GM23338 (cell line): Measurements from ENCODE around the gene ATP6V0E2.

ENCODE experiments used
- CREB1 ChIP-seq: fragments of 250-450 bp; sonication (Bioruptor Pico); IDR thresholded peaks from 2 replicates; pipeline ENCODE4 v1.5.0; 2020; ENCODE audit warnings: low read depth, mild to moderate bottlenecking, moderate library complexity
- EZH2 ChIP-seq: fragments of 200-600 bp; sonication (generic); IDR thresholded peaks from one replicate; pipeline ENCODE4 v1.8.0; 2017; ENCODE audit warnings: antibody characterized with exemption, mild to moderate bottlenecking, low read depth; ENCODE audit not compliant: unreplicated experiment
- EZH2phosphoT487 ChIP-seq: fragments of 200-600 bp; sonication (generic); IDR thresholded peaks from one replicate; pipeline ENCODE4 v1.8.1; 2018; ENCODE audit warnings: antibody characterized with exemption; ENCODE audit not compliant: unreplicated experiment
- JUNB ChIP-seq: IDR thresholded peaks from one replicate; pipeline ENCODE4 v1.6.1; 2016; ENCODE audit warnings: antibody characterized with exemption; ENCODE audit not compliant: unreplicated experiment
- NANOG ChIP-seq: IDR thresholded peaks from 2 replicates; pipeline ENCODE4 v1.6.1; 2016; ENCODE audit warnings: antibody characterized with exemption, borderline replicate concordance
- POLR2AphosphoS5 ChIP-seq: IDR thresholded peaks from 2 replicates; pipeline ENCODE4 v1.6.1; 2016; ENCODE audit warnings: antibody characterized with exemption, low read depth
- STAT1 ChIP-seq: IDR thresholded peaks from one replicate; pipeline ENCODE4 v1.6.1; 2016; ENCODE audit warnings: antibody characterized with exemption; ENCODE audit not compliant: unreplicated experiment
- ZNF114 ChIP-seq: fragments of 250-450 bp; sonication (Bioruptor Pico); IDR thresholded peaks from 2 replicates; pipeline ENCODE4 v1.5.0; 2020; ENCODE audit warnings: mild to moderate bottlenecking, moderate library complexity
- ZNF331 ChIP-seq: fragments of 250-450 bp; sonication (Bioruptor Pico); IDR thresholded peaks from 2 replicates; pipeline ENCODE4 v1.5.0; 2020; ENCODE audit warnings: low read depth, mild to moderate bottlenecking, moderate library complexity
- ZNF462 ChIP-seq: fragments of 250-450 bp; sonication (Bioruptor Pico); IDR thresholded peaks from 2 replicates; pipeline ENCODE4 v1.5.0; 2020; ENCODE audit warnings: mild to moderate bottlenecking, moderate library complexity
- TF ChIP-seq, protein P1 (sequence below), 2 experiments: fragments of 200-600 bp in 1 of 2; sonication (generic) in 1 of 2; conservative IDR thresholded peaks; 2 replicates each; pipeline versions ENCODE4 v1.5.1 to v1.6.1; 2016 to 2017; ENCODE audit warnings: antibody characterized with exemption in 2 of 2, low read depth in 2 of 2, mild to moderate bottlenecking in 2 of 2, moderate library complexity in 1 of 2
- TF ChIP-seq, protein P2 (sequence below): IDR thresholded peaks from 2 replicates; pipeline ENCODE4 v1.6.1; 2016; ENCODE audit warnings: antibody characterized with exemption
- TF ChIP-seq, protein P3 (sequence below): IDR thresholded peaks from one replicate; pipeline ENCODE4 v1.6.1; 2018; ENCODE audit warnings: antibody characterized with exemption; ENCODE audit not compliant: unreplicated experiment

GRCh38 chr7:149825567-149826343 lies 48.0 kb upstream of the ATP6V0E2 start:
- TF ChIP-seq, protein P1, sequence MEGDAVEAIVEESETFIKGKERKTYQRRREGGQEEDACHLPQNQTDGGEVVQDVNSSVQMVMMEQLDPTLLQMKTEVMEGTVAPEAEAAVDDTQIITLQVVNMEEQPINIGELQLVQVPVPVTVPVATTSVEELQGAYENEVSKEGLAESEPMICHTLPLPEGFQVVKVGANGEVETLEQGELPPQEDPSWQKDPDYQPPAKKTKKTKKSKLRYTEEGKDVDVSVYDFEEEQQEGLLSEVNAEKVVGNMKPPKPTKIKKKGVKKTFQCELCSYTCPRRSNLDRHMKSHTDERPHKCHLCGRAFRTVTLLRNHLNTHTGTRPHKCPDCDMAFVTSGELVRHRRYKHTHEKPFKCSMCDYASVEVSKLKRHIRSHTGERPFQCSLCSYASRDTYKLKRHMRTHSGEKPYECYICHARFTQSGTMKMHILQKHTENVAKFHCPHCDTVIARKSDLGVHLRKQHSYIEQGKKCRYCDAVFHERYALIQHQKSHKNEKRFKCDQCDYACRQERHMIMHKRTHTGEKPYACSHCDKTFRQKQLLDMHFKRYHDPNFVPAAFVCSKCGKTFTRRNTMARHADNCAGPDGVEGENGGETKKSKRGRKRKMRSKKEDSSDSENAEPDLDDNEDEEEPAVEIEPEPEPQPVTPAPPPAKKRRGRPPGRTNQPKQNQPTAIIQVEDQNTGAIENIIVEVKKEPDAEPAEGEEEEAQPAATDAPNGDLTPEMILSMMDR (conservative IDR thresholded peaks at IDR 0.05; ENCODE audit: low read depth in 2 of 2), result no peak
- TF ChIP-seq EZH2 (no peak), CREB1 (CRISPR knock-in tag) (no peak), EZH2phosphoT487 (no peak), POLR2AphosphoS5 (no peak), ZNF114 (CRISPR knock-in tag) (no peak), NANOG (no peak), ZNF331 (no peak), JUNB (no peak), ZNF462 (CRISPR knock-in tag) (no peak), STAT1 (no peak)
- TF ChIP-seq, protein P2, sequence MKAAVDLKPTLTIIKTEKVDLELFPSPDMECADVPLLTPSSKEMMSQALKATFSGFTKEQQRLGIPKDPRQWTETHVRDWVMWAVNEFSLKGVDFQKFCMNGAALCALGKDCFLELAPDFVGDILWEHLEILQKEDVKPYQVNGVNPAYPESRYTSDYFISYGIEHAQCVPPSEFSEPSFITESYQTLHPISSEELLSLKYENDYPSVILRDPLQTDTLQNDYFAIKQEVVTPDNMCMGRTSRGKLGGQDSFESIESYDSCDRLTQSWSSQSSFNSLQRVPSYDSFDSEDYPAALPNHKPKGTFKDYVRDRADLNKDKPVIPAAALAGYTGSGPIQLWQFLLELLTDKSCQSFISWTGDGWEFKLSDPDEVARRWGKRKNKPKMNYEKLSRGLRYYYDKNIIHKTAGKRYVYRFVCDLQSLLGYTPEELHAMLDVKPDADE, result no peak
- TF ChIP-seq, protein P3, sequence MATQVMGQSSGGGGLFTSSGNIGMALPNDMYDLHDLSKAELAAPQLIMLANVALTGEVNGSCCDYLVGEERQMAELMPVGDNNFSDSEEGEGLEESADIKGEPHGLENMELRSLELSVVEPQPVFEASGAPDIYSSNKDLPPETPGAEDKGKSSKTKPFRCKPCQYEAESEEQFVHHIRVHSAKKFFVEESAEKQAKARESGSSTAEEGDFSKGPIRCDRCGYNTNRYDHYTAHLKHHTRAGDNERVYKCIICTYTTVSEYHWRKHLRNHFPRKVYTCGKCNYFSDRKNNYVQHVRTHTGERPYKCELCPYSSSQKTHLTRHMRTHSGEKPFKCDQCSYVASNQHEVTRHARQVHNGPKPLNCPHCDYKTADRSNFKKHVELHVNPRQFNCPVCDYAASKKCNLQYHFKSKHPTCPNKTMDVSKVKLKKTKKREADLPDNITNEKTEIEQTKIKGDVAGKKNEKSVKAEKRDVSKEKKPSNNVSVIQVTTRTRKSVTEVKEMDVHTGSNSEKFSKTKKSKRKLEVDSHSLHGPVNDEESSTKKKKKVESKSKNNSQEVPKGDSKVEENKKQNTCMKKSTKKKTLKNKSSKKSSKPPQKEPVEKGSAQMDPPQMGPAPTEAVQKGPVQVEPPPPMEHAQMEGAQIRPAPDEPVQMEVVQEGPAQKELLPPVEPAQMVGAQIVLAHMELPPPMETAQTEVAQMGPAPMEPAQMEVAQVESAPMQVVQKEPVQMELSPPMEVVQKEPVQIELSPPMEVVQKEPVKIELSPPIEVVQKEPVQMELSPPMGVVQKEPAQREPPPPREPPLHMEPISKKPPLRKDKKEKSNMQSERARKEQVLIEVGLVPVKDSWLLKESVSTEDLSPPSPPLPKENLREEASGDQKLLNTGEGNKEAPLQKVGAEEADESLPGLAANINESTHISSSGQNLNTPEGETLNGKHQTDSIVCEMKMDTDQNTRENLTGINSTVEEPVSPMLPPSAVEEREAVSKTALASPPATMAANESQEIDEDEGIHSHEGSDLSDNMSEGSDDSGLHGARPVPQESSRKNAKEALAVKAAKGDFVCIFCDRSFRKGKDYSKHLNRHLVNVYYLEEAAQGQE, result no peak
